ENCODE results near the gene PPP1R14C.

The PPP1R14C gene

DNA sequence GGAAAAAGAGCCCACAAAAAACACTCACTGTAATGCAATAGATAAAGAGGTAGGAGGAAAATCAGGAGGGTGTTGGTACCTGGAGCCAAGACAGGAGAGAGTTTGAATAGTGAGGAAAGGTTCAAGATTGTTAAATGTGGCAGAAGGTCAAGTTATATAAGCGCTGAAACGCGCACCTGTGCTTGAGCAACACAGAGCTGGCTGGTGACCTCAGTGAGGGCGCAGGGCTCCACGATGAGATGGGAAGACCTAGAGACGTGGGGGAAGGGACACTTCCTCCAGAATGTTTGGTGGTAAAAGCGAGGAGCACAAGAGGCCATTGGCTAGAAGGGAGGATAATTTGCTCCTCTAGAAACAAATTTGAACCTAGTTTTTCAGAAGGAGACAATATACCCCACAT lies 4.2 kb upstream of the PPP1R14C start:
- DNase-seq (ENCODE audit: low read depth) = no peak

DNA sequence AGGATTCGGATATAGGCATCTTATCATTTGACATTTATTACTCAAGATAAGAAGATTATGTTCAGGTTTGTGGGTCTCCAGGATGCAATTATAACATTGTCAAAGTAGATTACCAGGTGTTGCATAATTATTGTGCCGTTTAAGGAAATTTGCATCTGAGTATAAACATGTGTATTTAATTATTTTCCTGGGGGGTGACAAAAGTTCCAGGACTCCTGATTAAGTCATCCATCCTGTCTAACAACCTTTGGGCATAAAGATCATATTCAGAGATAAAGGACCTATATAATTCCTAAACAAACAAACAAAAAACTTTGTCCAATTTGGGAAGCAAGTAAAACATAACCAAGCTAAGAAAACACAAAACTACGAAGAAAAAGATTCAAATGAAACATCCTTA lies 3.3 kb upstream of the PPP1R14C start:
- DNase-seq (ENCODE audit: low read depth) = no peak

DNA sequence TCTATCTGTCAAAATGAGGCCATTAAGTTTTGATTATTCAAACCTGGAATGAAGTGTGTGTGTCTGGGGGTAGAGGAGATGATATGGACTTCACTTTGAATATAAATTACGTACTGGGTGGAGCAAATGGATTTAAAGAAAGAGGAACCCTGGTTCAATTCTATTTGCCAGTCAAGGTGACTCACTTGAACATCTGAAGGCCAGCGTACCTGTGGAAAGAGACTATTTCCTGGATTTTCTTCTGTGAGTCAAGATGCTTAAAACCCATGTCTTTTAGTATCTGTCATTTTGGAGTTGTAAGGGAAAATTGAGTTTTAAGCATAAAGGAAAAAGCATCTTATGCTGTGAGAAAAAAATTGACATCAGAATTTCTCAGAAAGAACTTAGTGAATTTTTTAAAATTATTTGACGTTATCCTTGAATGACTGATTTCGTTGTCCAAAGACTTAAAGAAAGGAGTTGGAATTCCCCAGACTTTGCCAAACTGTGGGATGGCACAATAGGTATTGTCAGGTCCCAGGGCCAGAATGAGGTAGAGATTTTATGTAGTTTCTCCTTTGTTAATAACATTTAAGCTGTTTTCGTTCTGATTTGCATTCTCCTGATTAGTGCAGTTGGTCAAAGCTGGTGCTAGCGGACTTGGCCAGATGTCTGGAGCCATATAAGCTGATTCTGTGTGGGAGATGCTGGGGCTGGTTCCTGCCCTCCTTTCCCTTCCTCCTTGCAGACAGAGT lies 2.4 kb upstream of the PPP1R14C start:
- no peak for DNase-seq (ENCODE audit: low read depth)

DNA sequence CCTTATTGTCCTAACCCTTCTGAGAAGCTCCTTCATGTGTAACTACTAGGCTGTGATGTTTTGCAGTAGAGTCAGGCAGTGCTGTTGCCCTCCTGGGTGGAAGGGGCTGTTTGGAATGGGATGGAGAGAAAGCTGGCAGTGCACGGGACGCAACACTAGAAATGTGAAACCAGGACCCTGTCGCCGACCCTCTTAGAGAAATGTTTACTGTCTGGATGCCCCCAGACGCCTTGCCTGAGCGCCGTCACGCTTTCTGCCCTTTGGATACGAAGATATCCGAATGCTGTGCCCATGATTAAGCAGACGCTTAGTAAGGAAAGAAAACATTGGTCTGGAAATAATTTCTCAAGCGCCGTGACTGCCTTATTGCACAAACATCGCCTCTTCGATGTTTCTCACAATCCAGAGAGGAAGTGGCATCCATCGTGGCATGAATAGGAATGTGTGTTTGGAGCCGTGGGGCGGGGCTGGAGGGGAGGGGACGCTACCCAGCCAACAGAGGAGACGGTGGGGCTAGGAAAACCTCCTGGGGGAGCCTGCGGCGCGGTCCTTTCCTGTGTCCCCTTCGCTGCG lies 661 bp upstream of the PPP1R14C start:
- no peak for DNase-seq (ENCODE audit: low read depth)

DNA sequence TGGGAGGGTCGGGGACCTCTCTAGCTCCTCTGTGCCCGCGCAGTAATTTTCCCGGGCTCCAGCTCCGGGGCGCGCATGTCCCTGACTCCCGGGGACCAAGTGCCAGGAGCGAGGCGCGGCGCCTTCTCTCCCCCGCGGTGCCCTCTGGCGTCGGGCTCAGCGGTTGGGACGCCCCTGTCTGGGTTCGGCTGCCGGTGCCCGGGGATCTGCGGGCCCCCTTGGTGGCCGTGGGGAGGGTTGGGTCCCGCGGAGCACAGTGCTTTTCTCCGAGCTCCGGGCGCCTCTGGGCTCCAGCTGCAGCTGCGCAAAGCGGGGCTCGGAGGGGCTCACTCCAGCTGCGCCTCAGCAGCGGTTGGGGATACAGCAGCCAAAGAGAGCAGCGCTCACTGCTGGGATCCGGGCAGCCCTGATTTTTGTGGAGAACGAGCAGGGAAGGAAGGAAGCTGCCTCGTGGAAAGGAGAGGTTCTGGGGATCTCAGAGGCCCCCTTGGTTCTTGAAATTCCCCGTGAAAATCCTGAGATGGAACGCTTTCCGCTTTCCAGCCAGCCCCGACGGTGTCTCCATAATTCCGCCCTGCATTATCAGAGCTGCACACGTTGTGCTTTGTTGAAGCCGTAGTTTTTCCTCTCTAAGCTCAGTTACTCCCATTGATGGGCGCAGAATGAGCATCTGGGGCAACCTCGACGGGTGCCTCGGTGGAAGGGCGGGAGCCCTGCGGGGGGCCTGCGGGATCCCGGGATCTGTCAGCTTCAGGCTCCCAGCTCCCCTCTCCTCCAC lies 861 bp downstream of the PPP1R14C start:
- no peak for DNase-seq (ENCODE audit: low read depth)

DNA sequence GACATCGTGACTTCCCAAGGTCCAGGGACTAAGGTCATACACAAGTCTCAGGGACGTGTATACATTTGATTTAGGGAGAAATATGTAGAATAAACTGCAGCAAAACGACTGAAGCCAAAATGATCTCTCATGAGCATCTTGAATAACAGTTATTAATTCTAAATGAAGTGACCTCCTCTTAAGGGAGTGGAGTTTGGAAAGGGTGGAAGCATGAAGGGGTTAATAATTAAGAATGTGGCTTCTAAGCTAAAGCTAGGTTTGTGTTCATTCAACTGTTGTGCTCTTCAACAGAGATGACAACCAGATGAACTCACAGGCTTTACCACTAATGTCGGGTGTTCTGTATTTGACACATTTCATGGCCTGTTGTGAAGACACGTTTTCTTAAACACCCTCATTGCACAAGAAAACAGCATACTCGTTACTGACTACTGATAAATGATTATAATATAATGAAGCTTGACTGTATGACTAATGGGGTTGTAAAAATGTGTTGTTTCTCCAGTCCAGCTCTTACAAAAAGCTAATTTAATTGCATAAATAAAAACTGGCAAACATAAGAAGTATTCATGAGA lies 1.5 kb downstream of the PPP1R14C start:
- DNase-seq (ENCODE audit: low read depth) = no peak

DNA sequence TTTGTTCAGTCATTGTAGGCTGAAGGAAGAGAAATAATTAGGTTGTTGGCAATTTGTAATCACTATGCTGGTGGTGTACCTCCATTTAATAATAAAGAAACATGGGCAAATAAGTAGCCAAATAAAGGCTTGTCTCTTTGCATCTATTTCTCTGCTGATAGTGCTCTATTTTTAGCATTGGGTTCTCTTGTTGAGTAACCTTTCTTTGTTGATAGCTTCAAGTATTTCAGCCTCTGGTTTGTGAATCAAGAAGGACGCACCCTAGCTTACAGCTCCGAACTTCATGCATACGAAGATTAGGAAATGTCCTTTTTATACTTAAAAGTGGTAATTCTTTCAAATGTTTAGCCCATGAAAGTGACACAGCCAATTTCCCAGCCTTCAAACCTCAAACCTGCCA lies 2.6 kb downstream of the PPP1R14C start:
- DNase-seq (ENCODE audit: low read depth) = no peak

DNA sequence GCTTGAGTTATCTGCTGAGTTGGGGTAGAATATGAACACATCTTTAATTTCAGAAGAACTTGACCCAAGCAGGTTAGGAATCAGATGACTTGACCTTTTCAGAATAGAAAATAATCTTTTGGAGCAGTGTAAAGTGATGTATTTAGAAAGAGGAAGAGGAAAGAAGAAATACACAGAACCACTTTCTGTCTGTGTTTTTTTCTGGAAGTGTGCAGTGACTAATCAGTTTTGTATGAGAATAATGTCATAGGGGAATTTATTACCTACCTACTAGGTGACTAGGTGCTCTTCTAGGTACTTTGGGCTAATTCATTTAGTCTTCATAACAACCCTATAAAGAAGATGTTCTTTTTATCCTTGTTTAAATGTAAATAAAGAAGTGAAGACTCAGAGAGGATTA lies 3.0 kb downstream of the PPP1R14C start:
- DNase-seq (ENCODE audit: low read depth) = no peak

DNA sequence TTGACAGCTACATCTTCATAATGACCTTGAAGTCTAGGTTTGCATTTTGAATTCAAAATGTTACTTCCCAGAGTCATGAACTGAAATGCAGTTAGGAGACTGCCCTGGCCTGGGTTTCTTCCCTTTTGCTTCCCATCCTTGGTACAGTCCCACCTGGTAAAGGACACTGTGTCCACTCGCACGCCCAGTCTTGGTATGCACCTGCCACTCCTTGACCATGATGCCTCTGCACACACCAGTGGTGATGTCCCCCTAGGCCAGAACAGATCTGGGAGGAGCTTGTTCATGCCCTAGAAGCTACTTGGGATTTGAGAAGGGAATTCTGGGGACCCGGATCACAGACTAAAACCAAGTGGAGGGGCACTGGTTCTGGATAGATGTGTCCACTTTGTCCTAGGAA lies 3.6 kb downstream of the PPP1R14C start:
- no peak for DNase-seq (ENCODE audit: low read depth)

DNA sequence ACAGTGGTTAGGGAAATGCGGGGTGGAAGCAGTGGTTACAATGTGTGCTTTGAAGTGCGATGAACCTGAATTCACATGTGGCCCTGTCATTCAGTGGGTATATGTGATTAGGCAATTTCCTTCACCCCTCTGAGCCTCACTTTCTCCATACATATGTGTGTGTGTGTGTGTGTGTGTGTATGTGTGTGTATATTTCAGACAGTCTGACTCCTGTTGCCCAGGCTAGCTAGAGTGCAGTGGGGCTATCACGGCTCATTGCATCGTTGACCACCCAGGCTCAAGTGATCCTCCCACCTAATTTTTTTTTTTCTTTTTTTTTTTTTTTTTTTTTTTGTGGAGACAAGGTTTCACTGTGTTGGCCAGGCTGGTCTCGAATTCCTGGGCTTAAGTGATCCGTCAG lies 6.3 kb downstream of the PPP1R14C start:
- no peak for DNase-seq (ENCODE audit: low read depth)

DNA sequence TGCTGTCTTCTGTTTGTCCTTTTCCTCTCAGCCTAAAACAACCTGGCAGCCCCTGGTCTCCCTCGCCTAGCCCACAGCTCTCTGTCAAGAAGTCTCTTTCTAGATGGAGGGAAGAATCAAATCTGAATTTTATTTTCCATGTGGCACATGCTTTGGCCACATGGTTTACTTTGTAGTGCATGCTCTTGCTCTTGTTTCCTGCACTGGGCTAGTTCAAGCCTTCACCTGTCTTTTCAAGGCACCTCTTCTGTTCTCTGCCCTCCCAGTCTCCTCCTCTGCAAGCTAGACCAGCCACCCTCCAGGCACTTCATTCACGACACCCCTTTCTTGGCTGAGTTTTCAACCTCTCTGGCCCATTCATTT lies 7.6 kb downstream of the PPP1R14C start:
- DNase-seq (ENCODE audit: low read depth) = no peak

DNA sequence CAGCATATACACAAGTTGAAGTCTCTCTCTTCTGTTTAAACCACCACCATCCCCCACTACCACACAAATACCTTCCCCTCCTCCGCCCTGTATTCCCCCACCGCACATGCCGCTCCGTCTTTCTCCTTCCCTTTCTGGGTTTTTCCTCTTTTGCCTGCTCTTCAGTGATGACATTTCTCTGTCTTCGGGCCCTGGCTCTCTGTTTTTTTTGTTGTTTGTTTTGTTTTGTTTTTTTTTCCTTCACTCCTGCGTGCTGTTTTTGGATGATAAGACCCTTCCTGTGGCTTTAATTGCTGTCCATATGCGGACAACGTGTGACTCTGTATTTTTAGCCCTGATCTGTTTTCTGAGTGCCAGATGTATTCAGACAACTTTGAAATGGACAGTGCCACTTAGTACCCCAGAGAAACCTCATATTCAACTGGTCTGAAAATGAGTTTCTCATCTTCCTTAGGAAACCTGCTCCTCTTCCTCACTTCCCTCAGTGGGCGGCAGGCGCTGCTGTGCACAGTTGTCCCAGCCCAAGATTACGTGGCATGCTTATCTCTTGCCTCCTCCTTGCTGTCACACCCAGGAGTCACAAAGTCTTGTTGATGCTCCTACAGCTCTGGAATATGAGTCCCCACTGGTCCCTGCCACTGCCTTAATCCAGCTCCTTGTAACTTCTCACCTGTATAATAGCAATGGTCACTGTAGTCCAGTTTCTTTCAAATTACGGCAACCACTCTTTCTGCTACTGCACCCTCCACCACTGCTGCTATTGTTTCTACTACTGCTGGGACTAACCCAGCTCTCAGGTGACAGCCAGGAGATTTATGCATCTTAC lies 8.2 kb downstream of the PPP1R14C start:
- DNase-seq (ENCODE audit: low read depth) = no peak

DNA sequence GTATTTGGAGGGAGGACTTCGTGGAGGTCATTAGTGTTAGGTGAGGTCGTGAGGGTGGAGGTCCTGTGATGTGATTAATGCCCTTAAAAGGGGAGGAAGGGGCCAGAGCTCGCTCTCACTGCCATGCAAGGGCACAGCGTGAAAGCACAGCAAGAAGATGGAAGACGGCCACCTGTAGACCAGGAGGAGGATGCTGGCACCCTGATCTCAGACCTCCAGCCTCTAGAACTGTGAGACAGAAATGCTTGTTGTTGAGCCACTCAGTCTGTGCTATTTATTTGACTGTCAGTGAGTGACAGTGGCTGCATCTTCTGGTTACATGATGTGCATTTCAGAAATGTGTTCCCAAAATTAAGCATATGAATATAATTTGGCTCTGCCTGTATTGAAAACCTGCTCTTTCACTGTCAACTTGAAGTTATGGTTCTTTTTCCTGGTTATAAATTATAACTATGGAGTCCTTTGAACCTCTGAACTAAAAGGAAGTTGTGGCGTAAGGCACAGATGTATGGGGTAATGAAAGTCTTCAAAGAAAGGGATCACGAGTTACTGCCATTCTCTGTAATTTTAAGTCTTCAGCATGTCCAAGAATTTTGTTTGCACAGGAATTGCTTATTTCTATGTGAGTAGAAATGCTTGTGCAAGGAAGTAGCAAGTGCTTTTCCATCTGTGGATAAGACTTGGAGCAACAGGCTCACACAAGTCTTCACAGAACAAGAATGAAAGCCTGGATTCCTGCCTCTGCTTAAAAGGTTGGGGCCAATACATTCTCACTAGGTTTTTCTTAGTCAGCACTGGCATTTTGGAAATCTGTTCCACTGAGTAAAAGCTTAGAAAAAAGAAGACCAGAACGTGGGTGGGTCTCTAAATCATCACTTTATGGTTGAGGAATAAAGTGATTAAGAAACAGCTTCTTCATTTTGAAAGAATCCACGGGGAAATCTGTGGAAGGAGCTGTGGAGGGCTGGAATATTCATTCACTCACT lies 10.3 kb downstream of the PPP1R14C start:
- no peak for DNase-seq (ENCODE audit: low read depth)

DNA sequence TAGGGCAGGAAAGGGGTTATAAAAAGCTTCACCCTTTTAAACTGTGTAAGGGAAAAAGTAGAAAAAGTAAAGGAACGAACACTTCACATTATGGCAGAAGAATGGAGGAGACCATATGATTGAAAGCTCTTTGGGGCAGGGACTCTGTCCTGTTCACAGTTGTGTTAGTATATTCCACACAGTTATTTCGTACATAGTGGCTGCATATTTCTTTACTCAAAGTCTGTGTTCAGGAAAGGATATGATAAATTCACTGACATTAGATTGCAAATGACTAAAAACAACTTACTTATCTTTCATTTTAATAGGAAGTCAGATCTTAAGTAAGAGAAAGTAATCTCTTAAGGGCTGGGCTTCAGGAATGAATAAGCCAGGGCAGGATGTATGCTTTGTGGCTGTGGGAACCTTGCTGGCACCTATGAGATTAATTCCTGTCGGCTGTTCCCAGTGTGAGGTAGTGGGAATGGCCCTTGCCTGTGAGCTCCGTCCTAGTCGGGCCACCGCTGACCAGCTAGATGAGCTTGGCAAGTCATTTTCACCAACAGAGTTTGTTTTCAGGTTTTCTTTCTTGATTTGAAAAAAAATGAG lies 11.2 kb downstream of the PPP1R14C start:
- DNase-seq (ENCODE audit: low read depth) = no peak

DNA sequence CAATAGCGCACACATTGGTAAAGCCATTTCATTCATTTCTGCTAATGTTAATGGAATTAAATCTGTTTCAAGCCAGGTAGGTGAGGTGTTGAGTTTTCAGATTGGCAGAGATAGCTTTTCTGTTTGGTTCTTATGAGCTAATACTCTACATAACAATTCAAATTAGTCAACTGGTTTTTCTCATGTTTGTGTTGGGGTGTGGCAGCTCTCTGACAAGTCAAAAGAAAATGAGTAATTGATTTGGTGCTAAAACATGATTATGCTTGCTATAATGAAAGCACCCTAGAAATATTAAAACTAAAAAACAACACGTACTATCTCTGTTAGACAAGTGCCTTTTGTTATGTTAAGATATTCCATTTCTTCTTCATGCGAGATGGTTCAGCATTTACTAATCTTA lies 13.6 kb downstream of the PPP1R14C start:
- no peak for DNase-seq (ENCODE audit: low read depth)

DNA sequence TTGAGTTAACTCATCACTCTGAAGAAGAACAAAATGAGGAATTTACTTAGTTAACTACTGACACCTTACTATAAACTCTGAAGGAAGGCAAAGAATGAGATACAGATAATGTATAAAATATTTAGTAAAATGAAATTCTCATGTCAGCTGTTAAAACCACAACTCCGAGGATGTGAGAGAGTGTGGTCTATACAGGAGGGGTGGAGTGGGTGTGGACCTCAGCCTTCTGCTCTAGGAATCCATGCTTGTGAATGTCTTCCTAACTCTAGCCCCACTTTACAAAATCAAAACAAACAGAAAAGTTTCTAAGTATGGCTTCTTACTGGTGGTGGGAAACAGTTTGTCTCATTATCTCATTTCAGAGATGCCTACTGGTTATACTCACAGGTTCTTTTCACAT lies 14.2 kb downstream of the PPP1R14C start:
- no peak for DNase-seq (ENCODE audit: low read depth)

DNA sequence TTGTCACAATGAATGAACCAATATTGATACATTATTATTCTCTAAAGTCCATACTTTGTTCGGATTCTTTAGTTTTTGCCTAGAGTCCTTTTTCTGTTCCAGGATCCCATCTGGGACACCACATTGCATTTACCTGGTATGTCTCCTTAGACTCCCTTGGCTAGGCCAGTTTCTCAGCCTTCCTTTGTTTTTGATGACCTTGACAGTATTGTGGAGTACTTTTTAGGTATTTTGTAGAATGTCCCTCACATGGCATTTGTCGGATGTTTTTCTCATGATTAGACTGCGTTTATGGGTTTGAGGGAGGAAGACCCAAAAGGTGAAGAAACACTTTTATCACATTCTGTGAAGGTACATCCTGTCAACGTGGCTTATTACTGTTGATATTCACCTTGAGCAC lies 16.9 kb downstream of the PPP1R14C start:
- no peak for DNase-seq (ENCODE audit: low read depth)

DNA sequence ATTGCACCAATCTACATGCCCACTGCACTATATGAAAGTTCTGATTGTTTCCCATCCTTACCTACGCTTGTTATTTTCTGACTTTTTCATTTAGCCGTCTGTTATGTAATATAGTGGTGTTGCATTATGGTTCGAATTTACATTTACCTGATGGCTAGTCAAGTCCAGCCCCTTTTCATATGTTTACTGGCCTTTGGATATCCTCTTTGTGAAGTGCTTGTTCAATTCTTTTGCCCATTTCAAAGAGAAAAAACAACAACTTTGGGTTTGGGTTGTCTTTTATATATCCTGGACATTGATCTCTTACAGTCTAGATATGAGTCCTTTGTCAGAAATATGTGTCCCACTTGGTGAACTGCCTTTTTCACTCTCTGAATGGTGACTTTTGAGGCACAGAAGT lies 21.1 kb downstream of the PPP1R14C start:
- no peak for DNase-seq (ENCODE audit: low read depth)

DNA sequence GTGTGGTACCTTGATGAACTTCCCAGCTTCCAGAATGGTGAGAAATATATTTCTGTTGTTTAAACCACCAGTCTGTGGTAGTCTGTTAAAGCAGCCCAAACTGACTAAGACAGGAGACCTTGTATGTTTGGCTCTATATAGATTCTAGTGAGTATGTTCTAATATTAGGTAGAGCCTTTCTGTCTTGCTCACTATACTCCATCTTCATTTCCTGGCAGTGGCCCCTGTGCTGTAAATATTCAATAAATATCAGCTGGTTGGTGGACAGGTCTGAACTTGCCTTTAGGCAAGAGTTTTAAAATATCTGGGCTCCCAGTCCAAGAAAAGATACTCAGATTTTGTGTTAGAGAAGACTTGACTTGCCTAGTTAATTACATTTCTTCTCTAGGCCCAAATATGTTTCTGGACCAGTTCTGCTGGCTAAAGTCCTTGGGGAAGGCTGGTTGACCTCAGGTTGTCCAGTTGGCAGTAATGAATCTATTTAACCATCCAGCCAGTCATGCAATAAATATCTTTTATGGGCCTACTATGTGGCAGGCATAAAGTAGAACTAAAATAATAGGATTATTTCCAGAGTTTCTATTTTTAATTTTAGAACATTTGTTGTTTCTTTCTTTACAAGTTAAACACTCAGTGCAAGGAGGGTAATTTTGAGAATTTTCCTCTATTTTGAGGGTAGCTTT lies 22.3 kb downstream of the PPP1R14C start:
- DNase-seq (ENCODE audit: low read depth) = no peak

DNA sequence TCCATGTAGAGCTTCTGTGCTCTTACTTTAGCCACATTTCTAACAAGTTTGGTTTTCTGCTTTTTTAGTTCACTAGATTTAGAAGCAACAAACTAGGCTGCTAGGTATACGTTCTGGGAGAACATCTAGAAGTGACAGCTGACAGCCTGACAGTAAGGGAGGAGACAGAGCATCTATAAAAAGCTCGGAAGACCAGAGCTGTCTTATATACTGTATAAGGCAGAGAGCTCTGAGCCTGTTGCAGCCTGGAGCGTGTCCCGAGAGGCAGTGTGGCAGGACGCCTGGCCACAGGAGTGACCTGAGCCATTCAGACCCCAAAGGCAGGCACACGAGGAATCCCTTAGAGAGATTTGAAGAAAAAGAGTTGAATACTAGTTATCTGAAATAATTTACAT lies 24.6 kb downstream of the PPP1R14C start:
- no peak for DNase-seq (ENCODE audit: low read depth)

Data from T follicular helper cell (primary cell).